SK-N-SH treated with all-trans-retinoic acid at 6 μM for 48 hours (cell line): ENCODE results near the gene KCNH3.

Experiments used
- ATAC-seq: fragments of 200-7000 bp; cut with Tn5 transposase; 3 replicates; pipeline ENCODE4 v1.9.1; 2020; ENCODE audit warnings: mild to moderate bottlenecking, moderate library complexity
- BACH2 ChIP-seq: fragments of 250-450 bp; sonication (Bioruptor Pico); IDR thresholded peaks from 2 replicates; pipeline ENCODE4 v1.9.0; 2021; ENCODE audit warnings: mild to moderate bottlenecking, borderline replicate concordance
- ESRRG ChIP-seq: fragments of 250-450 bp; sonication (Bioruptor Pico); IDR thresholded peaks from 2 replicates; pipeline ENCODE4 v1.6.1; 2021; ENCODE audit warnings: mild to moderate bottlenecking
- ISL1 ChIP-seq: fragments of 250-450 bp; sonication (Bioruptor Pico); IDR thresholded peaks from 2 replicates; pipeline ENCODE4 v2.1.2; 2022; ENCODE audit warnings: mild to moderate bottlenecking, moderate library complexity
- OSR1 ChIP-seq: fragments of 250-450 bp; sonication (Bioruptor Pico); IDR thresholded peaks from 2 replicates; pipeline ENCODE4 v1.8.0; 2022; ENCODE audit warnings: moderate library complexity, mild to moderate bottlenecking, inconsistent platforms
- PPARA ChIP-seq: fragments of 250-450 bp; sonication (Bioruptor Pico); IDR thresholded peaks from 2 replicates; pipeline ENCODE4 v1.5.0; 2020; ENCODE audit warnings: mild to moderate bottlenecking, borderline replicate concordance
- RARB ChIP-seq: fragments of 250-450 bp; sonication (Bioruptor Pico); IDR thresholded peaks from 2 replicates; pipeline ENCODE4 v1.8.0; 2021; ENCODE audit warnings: mild to moderate bottlenecking, moderate library complexity
- SNAI2 ChIP-seq: fragments of 250-450 bp; sonication (Bioruptor Pico); IDR thresholded peaks from 2 replicates; pipeline ENCODE4 v1.5.0; 2020; ENCODE audit warnings: mild to moderate bottlenecking, moderate library complexity
- TCF4 ChIP-seq: fragments of 250-450 bp; sonication (Bioruptor Pico); IDR thresholded peaks from 2 replicates; pipeline ENCODE4 v1.8.0; 2021; ENCODE audit warnings: mild to moderate bottlenecking, moderate library complexity, borderline replicate concordance
- TOX ChIP-seq: fragments of 250-450 bp; sonication (Bioruptor Pico); IDR thresholded peaks from 2 replicates; pipeline ENCODE4 v1.8.0; 2021; ENCODE audit warnings: mild to moderate bottlenecking, moderate library complexity, borderline replicate concordance
- ZFP3 ChIP-seq: fragments of 250-450 bp; sonication (Bioruptor Pico); IDR thresholded peaks from 2 replicates; pipeline ENCODE4 v1.5.0; 2020; ENCODE audit warnings: mild to moderate bottlenecking, moderate library complexity
- ZNF565 ChIP-seq: fragments of 450-650 bp; formaldehyde crosslinking; conservative IDR thresholded peaks from 2 replicates; pipeline ENCODE4 v1.5.0; 2020; ENCODE audit warnings: low read depth, mild to moderate bottlenecking, moderate library complexity
- ZNF8 ChIP-seq: fragments of 450-650 bp; formaldehyde crosslinking; IDR thresholded peaks from 2 replicates; pipeline ENCODE4 v1.5.0; 2020; ENCODE audit warnings: mild to moderate bottlenecking, moderate library complexity
- TF ChIP-seq, protein P1 (sequence below): fragments of 250-450 bp; sonication (Bioruptor Pico); IDR thresholded peaks from 2 replicates; pipeline ENCODE4 v1.5.0; 2020; ENCODE audit warnings: mild to moderate bottlenecking, moderate library complexity
- TF ChIP-seq, protein P2 (sequence below): fragments of 250-450 bp; sonication (Bioruptor Pico); IDR thresholded peaks from 2 replicates; pipeline ENCODE4 v1.8.0; 2021; ENCODE audit warnings: low read depth, mild to moderate bottlenecking, moderate library complexity, borderline replicate concordance
- TF ChIP-seq, protein P3 (sequence below): fragments of 250-450 bp; sonication (Bioruptor Pico); IDR thresholded peaks from 2 replicates; pipeline ENCODE4 v1.8.0; 2020; ENCODE audit warnings: mild to moderate bottlenecking, moderate library complexity, borderline replicate concordance
- TF ChIP-seq, protein P4 (sequence below): fragments of 250-450 bp; sonication (Bioruptor Pico); IDR thresholded peaks from 2 replicates; pipeline ENCODE4 v1.5.1; 2020; ENCODE audit warnings: low read depth, mild to moderate bottlenecking, moderate library complexity
- TF ChIP-seq, protein P5 (sequence below): fragments of 250-450 bp; sonication (Bioruptor Pico); IDR thresholded peaks from 2 replicates; pipeline ENCODE4 v1.5.1; 2021; ENCODE audit warnings: mild to moderate bottlenecking, moderate library complexity

Gene KCNH3

DNA sequence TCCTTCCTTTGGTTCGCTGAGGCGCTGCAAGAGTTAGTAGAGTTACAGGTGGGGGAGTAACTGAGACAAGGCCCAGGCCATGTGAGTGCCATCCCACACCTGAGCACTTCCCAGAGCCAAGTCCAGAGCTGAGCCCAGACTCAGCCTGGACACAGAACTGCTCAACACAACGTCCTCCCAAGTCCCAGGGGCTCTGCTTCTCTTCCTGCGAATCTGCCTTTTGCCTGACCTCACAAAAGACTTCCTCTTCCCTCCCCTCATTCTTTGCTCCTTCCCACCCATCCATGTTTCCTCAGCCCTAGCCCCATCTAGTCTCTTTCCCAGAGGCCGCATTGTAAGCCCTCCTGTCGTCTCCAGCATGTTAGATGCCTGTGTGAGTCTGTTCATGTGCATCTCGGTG is 45.8 kb downstream of the KCNH3 start:
- TF ChIP-seq SNAI2 (CRISPR knock-in tag), result no peak
- TF ChIP-seq, protein P1, sequence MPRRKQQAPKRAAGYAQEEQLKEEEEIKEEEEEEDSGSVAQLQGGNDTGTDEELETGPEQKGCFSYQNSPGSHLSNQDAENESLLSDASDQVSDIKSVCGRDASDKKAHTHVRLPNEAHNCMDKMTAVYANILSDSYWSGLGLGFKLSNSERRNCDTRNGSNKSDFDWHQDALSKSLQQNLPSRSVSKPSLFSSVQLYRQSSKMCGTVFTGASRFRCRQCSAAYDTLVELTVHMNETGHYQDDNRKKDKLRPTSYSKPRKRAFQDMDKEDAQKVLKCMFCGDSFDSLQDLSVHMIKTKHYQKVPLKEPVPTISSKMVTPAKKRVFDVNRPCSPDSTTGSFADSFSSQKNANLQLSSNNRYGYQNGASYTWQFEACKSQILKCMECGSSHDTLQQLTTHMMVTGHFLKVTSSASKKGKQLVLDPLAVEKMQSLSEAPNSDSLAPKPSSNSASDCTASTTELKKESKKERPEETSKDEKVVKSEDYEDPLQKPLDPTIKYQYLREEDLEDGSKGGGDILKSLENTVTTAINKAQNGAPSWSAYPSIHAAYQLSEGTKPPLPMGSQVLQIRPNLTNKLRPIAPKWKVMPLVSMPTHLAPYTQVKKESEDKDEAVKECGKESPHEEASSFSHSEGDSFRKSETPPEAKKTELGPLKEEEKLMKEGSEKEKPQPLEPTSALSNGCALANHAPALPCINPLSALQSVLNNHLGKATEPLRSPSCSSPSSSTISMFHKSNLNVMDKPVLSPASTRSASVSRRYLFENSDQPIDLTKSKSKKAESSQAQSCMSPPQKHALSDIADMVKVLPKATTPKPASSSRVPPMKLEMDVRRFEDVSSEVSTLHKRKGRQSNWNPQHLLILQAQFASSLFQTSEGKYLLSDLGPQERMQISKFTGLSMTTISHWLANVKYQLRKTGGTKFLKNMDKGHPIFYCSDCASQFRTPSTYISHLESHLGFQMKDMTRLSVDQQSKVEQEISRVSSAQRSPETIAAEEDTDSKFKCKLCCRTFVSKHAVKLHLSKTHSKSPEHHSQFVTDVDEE (CRISPR knock-in tag), result no peak
- no peak for TF ChIP-seq RARB (CRISPR knock-in tag)
- no peak for TF ChIP-seq TOX (CRISPR knock-in tag)
- no peak for TF ChIP-seq ZNF565 (CRISPR knock-in tag)
- TF ChIP-seq, protein P2, sequence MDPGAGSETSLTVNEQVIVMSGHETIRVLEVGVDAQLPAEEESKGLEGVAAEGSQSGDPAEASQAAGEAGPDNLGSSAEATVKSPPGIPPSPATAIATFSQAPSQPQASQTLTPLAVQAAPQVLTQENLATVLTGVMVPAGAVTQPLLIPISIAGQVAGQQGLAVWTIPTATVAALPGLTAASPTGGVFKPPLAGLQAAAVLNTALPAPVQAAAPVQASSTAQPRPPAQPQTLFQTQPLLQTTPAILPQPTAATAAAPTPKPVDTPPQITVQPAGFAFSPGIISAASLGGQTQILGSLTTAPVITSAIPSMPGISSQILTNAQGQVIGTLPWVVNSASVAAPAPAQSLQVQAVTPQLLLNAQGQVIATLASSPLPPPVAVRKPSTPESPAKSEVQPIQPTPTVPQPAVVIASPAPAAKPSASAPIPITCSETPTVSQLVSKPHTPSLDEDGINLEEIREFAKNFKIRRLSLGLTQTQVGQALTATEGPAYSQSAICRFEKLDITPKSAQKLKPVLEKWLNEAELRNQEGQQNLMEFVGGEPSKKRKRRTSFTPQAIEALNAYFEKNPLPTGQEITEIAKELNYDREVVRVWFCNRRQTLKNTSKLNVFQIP (CRISPR knock-in tag), result no peak
- TF ChIP-seq, protein P3, sequence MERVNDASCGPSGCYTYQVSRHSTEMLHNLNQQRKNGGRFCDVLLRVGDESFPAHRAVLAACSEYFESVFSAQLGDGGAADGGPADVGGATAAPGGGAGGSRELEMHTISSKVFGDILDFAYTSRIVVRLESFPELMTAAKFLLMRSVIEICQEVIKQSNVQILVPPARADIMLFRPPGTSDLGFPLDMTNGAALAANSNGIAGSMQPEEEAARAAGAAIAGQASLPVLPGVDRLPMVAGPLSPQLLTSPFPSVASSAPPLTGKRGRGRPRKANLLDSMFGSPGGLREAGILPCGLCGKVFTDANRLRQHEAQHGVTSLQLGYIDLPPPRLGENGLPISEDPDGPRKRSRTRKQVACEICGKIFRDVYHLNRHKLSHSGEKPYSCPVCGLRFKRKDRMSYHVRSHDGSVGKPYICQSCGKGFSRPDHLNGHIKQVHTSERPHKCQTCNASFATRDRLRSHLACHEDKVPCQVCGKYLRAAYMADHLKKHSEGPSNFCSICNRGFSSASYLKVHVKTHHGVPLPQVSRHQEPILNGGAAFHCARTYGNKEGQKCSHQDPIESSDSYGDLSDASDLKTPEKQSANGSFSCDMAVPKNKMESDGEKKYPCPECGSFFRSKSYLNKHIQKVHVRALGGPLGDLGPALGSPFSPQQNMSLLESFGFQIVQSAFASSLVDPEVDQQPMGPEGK (CRISPR knock-in tag), result no peak
- no peak for TF ChIP-seq ZFP3
- no peak for ATAC-seq

DNA sequence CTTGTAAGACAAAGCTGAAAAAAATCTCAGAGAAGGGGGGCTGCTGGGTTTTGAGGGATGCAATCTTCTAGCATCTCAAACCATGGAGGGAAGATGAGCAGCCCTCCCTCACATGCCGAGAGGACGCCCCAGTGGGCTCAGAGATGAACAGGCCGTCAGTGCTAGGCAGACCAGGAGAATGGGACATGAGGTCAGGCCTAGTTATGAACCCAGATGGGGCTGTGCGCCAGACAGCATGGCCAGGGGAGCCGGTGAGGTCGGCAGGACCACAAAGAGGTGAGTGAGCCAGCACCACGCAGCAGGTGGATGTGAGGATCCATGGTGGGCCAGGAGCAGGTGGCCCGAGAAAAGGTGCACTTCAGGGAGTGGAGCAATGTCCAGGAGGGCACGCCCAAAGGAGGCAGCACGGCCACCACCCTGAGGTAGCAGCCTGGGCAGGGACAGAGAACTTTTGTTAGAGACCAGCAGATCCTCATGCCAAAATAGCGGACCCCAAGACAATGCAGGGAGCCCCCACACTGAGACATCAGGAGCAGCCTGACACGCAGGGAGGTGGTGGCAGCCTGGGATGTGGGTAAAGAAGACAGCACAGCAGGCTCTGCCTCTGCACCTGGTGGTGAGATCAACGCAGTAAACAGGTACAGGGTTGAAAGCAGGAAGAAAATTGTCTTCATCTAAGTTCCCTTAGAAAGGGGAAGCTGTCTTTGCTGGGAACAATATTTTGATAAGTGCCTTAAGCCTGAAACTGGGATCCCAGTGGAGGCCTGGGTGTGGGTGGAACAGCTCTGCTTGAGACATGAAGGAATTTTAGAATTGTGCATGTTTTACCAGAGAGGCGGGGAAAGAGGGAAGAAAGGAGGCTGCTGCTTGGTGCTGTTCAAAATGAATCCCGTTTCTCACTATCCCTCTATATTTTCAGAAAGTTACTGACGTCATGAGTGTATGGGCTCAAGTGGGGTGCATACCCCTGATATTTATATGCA is 46.9 kb downstream of the KCNH3 start:
- TF ChIP-seq ZFP3, result no peak
- no peak for TF ChIP-seq TCF4 (CRISPR knock-in tag)
- ATAC-seq, result no peak

DNA sequence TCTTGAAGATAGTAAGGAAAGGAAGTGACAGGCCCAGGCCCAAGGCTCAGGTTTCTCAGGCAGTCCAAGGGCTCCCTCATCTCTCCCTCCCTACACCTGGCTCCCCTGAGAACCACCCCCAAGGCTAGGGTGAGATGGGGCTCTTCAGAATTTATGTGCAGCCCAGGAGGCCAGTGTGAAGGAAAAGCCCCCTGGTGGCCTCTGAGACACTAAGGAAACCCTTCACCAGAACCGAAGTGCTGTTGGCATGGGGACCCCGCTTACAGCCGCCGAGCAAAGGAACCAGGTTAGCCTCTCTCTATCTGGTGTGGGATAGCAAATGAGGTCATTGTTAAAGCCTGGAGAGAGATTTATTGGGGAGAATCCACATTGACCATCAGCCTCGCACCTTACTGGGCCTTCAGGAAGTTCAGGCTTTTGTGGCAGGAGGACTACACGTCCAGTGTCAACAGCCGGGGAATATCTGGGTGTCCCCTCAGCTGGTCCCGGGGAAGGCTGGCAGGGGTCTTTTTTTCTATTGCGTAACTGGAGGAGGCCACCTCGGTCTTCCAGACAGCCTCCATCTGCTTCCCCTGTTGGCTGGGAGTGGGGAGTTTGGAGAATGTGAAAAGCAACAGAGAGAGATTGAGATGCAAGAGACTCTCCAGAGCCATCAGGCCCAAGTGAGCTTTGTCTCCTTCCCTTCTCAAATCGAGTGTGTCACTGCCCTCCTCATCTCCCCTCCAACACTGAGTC is 48.5 kb downstream of the KCNH3 start:
- TF ChIP-seq SNAI2 (CRISPR knock-in tag), result no peak
- TF ChIP-seq PPARA (CRISPR knock-in tag), result no peak

DNA sequence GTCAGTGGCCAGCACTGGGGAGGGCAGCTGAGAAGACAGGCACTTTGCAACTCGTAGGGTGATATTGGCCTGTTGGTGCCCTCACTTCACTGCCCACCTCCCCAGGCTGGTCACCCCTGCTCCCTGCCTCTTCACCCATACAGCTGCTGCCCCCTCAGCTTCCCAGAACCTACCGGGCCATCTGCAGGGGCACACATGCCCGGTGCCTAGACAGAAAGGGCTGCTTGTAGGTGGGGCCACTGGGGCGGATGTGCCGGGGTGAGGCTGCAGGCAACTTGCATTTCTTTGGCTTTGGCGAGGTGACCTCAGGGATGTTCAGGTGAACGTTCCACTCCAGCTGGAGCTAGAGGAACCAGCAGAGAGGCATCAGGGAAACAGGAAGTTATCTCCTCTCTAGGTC is 49.5 kb downstream of the KCNH3 start:
- no peak for ATAC-seq
- TF ChIP-seq PPARA (CRISPR knock-in tag) (no peak), ISL1 (CRISPR knock-in tag) (no peak), TCF4 (CRISPR knock-in tag) (no peak), BACH2 (no peak), ZFP3 (no peak), OSR1 (no peak), SNAI2 (CRISPR knock-in tag) (no peak), ESRRG (CRISPR knock-in tag) (no peak), ZNF8 (CRISPR knock-in tag) (no peak)
- TF ChIP-seq, protein P4, sequence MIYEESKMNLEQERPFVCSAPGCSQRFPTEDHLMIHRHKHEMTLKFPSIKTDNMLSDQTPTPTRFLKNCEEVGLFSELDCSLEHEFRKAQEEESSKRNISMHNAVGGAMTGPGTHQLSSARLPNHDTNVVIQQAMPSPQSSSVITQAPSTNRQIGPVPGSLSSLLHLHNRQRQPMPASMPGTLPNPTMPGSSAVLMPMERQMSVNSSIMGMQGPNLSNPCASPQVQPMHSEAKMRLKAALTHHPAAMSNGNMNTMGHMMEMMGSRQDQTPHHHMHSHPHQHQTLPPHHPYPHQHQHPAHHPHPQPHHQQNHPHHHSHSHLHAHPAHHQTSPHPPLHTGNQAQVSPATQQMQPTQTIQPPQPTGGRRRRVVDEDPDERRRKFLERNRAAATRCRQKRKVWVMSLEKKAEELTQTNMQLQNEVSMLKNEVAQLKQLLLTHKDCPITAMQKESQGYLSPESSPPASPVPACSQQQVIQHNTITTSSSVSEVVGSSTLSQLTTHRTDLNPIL (CRISPR knock-in tag), result no peak
- TF ChIP-seq, protein P5, sequence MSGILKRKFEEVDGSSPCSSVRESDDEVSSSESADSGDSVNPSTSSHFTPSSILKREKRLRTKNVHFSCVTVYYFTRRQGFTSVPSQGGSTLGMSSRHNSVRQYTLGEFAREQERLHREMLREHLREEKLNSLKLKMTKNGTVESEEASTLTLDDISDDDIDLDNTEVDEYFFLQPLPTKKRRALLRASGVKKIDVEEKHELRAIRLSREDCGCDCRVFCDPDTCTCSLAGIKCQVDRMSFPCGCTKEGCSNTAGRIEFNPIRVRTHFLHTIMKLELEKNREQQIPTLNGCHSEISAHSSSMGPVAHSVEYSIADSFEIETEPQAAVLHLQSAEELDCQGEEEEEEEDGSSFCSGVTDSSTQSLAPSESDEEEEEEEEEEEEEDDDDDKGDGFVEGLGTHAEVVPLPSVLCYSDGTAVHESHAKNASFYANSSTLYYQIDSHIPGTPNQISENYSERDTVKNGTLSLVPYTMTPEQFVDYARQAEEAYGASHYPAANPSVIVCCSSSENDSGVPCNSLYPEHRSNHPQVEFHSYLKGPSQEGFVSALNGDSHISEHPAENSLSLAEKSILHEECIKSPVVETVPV (CRISPR knock-in tag), result no peak
- TF ChIP-seq, protein P1 (CRISPR knock-in tag), result no peak
- TF ChIP-seq, protein P3 (CRISPR knock-in tag), result no peak

More for the DNA sequence above, 48.5 kb downstream of the KCNH3 start:
- ATAC-seq, result no peak
